K562 (cell line): ENCODE measurements around the gene SLC34A1. TPM values are rescaled to one million over a fixed set of nuclear protein-coding genes. Genes with fewer than 3 reads are reported as not detected.

Experiments used
- GATAD2A ChIP-seq: fragments of 450-650 bp; IDR thresholded peaks from 2 replicates; pipeline ENCODE4 v1.6.1; 2017
- NRF1 ChIP-seq, 2 experiments: fragments of 450-650 bp; IDR thresholded peaks in 1 of 2; conservative IDR thresholded peaks in 1 of 2; 2 replicates each; pipeline ENCODE4 v1.6.1; 2014; ENCODE audit warnings: mild to moderate bottlenecking in 2 of 2
- POLR2AphosphoS2 ChIP-seq: IDR thresholded peaks from 2 replicates; pipeline ENCODE4 v1.6.1; 2012; ENCODE audit warnings: low read length, improper control_type of control experiment
- RBM14 ChIP-seq: fragments of 200-400 bp; formaldehyde crosslinking; IDR thresholded peaks from 2 replicates; pipeline ENCODE4 v1.6.1; 2018; ENCODE audit warnings: low read depth, mild to moderate bottlenecking, low read length, moderate library complexity, borderline replicate concordance; ENCODE audit not compliant: insufficient read depth
- SAP30 ChIP-seq: fragments of 200-600 bp; sonication (generic); IDR thresholded peaks from 2 replicates; pipeline ENCODE4 v1.6.1; 2012; ENCODE audit warnings: borderline replicate concordance, low read depth, mild to moderate bottlenecking, moderate library complexity, low read length, control low read depth, inconsistent platforms; ENCODE audit not compliant: insufficient read depth, poor library complexity, severe bottlenecking
- SMAD1 ChIP-seq: fragments of 150-350 bp; IDR thresholded peaks from 2 replicates; pipeline ENCODE4 v1.6.1; 2014; ENCODE audit warnings: low read length, low read depth; ENCODE audit not compliant: partially characterized antibody
- SMC3 ChIP-seq: conservative IDR thresholded peaks from 2 replicates; pipeline ENCODE4 v1.6.1; 2011; ENCODE audit warnings: low read depth, low read length, improper control_type of control experiment; ENCODE audit not compliant: insufficient read depth
- SNRNP70 ChIP-seq: fragments of 200-400 bp; formaldehyde crosslinking; optimal IDR thresholded peaks from 2 replicates; pipeline ENCODE3; 2017; ENCODE audit warnings: low read depth, low read length
- TAF9B ChIP-seq: fragments of 450-650 bp; IDR thresholded peaks from 2 replicates; pipeline ENCODE4 v1.6.1; 2018; ENCODE audit warnings: mild to moderate bottlenecking; ENCODE audit not compliant: partially characterized antibody
- ZNF143 ChIP-seq: sonication (generic); formaldehyde crosslinking; IDR thresholded peaks from 2 replicates; pipeline ENCODE4 v1.9.0; 2022; ENCODE audit warnings: mild to moderate bottlenecking, missing genetic modification reagents
- ZNF444 ChIP-seq: fragments of 250-450 bp; sonication (Bioruptor Pico); IDR thresholded peaks from 2 replicates; pipeline ENCODE4 v1.4.0; 2020; ENCODE audit warnings: mild to moderate bottlenecking, moderate library complexity
- ZNF717 ChIP-seq: fragments of 250-450 bp; sonication (Bioruptor Pico); IDR thresholded peaks from 2 replicates; pipeline ENCODE4 v1.5.0; 2021
- polyA plus RNA-seq, 8 experiments: library from polyadenylated mRNA; depleted of rRNA in 4 of 8; stranded (reverse) in 5 of 8; unstranded in 3 of 8; fragments of >200 nt; fragmentation: Nextera tagmentation in 2 of 8; fragmentation: Illumina TruSeq in 1 of 8; extraction: Ambion mirVana in 2 of 8; extraction: Trizol in 1 of 8; gene quantifications; 2 replicates each; pipeline versions ENCODE4 v1.2.1 to v1.2.3, GENCODE V29; 2011 to 2014; ENCODE audit warnings: inconsistent platforms in 1 of 8, missing spikeins in 1 of 8
- total RNA-seq, 7 experiments: library from RNA; depleted of rRNA in 6 of 7; stranded (reverse); fragments of >200 nt in 6 of 7; fragmentation: Illumina TruSeq in 2 of 7; extraction: Trizol in 2 of 7; gene quantifications; 2 replicates each; pipeline versions ENCODE4 v1.2.1 to v1.2.3, GENCODE V29; 2011 to 2021; ENCODE audit warnings: low replicate concordance in 1 of 7

The SLC34A1 gene
- total and polyA plus RNA-seq, 9 of the 15 experiments (the other 6 are each of a cell fraction or from before 2014, with no cell fraction given): not detected

- TF ChIP-seq SAP30 (peak; percentile 62), GATAD2A (no peak), ZNF444 (CRISPR knock-in tag) (no peak), SNRNP70 (no peak), ZNF717 (no peak), RBM14 (no peak), SMAD1 (no peak), TAF9B (no peak), SMC3 (0 out of 2 replicates have a peak, but pooled peaks have one; percentile 16), POLR2AphosphoS2 (no peak), NRF1 (conservative IDR thresholded peaks at IDR 0.05 in 1 of 2, IDR thresholded peaks at IDR 0.05 in 1 of 2) (peak; percentile 30 to 32; a peak in 1 of 4 replicates), ZNF143 (CRISPR knock-in tag) (0 out of 2 replicates have a peak, but pooled peaks have one; percentile 37)
Measured at GRCh38 chr5:177367981-177368868, 16.0 kb upstream of the SLC34A1 start (continued).
